GM23338 (cell line): ENCODE data around the gene TBC1D9B.

Source experiments
- ETS1 ChIP-seq: IDR thresholded peaks from 2 replicates; pipeline ENCODE4 v1.6.1; 2016; ENCODE audit warnings: antibody characterized with exemption
- EZH2 ChIP-seq: fragments of 200-600 bp; sonication (generic); IDR thresholded peaks from one replicate; pipeline ENCODE4 v1.8.0; 2017; ENCODE audit warnings: antibody characterized with exemption, mild to moderate bottlenecking, low read depth; ENCODE audit not compliant: unreplicated experiment
- NANOG ChIP-seq: IDR thresholded peaks from 2 replicates; pipeline ENCODE4 v1.6.1; 2016; ENCODE audit warnings: antibody characterized with exemption, borderline replicate concordance
- REST ChIP-seq: IDR thresholded peaks from one replicate; pipeline ENCODE4 v1.6.1; 2018; ENCODE audit warnings: antibody characterized with exemption; ENCODE audit not compliant: unreplicated experiment
- TF ChIP-seq, protein P1 (sequence below), 2 experiments: fragments of 200-600 bp in 1 of 2; sonication (generic) in 1 of 2; conservative IDR thresholded peaks; 2 replicates each; pipeline versions ENCODE4 v1.5.1 to v1.6.1; 2016 to 2017; ENCODE audit warnings: antibody characterized with exemption in 2 of 2, low read depth in 2 of 2, mild to moderate bottlenecking in 2 of 2, moderate library complexity in 1 of 2

GRCh38 chr5:179858586-179859427 is 48.9 kb downstream of the TBC1D9B start, which contains the start of gene MRNIP:
- TF ChIP-seq, protein P1, sequence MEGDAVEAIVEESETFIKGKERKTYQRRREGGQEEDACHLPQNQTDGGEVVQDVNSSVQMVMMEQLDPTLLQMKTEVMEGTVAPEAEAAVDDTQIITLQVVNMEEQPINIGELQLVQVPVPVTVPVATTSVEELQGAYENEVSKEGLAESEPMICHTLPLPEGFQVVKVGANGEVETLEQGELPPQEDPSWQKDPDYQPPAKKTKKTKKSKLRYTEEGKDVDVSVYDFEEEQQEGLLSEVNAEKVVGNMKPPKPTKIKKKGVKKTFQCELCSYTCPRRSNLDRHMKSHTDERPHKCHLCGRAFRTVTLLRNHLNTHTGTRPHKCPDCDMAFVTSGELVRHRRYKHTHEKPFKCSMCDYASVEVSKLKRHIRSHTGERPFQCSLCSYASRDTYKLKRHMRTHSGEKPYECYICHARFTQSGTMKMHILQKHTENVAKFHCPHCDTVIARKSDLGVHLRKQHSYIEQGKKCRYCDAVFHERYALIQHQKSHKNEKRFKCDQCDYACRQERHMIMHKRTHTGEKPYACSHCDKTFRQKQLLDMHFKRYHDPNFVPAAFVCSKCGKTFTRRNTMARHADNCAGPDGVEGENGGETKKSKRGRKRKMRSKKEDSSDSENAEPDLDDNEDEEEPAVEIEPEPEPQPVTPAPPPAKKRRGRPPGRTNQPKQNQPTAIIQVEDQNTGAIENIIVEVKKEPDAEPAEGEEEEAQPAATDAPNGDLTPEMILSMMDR (conservative IDR thresholded peaks at IDR 0.05; ENCODE audit: low read depth in 2 of 2), result no peak; a peak in 1 of 4 replicates
- TF ChIP-seq ETS1, result peak; percentile 25; the same call in 1 of the 2 replicates
- no peak for TF ChIP-seq EZH2
- TF ChIP-seq NANOG, result no peak
- TF ChIP-seq REST, result peak; percentile 3
